Measurements from ENCODE around the gene PLEKHM2.

Gene PLEKHM2

DNA sequence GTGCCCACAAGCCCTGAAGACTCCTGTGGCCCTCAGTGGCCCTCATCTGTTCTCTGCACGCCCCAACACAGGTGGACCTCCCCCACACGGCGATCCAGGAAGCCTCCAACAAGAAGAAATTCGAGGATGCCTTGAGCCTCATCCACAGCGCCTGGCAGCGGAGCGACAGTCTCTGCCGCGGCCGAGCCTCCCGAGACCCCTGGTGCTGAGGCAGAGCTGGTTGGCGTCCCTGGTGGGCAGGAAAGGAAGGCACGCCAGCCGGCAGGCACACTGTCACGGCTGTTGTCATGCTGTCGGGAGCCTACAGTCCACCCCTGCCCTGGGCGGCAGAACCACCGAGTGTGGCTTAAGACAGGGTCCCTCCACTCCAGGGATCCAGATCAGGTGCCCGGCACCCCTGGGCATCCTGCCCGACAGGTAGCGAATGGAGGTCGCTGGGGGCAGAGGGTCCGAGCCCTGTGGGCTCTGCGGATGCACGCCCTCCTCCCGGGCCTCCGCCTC lies 49.7 kb downstream of the PLEKHM2 start:
- H3K27me3 ChIP-seq (ENCODE audit: control insufficient read depth, insufficient read depth, low read length), result no peaks in the 10 kb centered on the region
- no peak overlapping the region for H3K4me3 ChIP-seq (ENCODE audit: low read length)
- H3K9me3 ChIP-seq (ENCODE audit: control insufficient read depth, low read length), result no peaks in the 10 kb centered on the region
- H3K4me1 ChIP-seq (ENCODE audit: control insufficient read depth, insufficient read depth, low read length), result peaks cover 34% of the 10 kb centered on the region
- peaks cover 18% of the 10 kb centered on the region for H3K36me3 ChIP-seq (ENCODE audit: control insufficient read depth, insufficient read depth, low read length)
- no peak overlapping the region for H3K9ac ChIP-seq (ENCODE audit: low read length)

DNA sequence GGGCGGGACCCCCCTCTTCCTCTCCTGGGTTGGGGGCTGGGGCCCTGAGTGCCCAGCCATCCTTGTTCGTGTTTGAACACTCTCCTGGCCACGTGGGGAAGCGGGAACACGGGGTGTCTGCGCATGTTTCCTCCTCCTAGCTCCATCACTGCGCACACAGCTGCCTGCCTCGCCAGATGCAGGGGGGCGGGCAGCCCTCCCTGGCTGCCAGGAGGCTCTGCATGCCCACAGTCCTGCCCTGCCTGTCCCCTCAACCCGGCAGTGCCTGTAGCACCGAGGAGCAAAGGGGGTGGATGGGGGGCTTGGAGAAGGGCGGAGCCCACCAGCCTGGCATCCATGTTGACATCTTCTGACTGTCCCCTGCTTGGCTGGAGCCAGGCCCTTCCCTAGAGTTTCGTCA lies 50.2 kb downstream of the PLEKHM2 start:
- H3K9ac ChIP-seq (ENCODE audit: low read length), result no peak overlapping the region
- H3K36me3 ChIP-seq (ENCODE audit: control insufficient read depth, insufficient read depth, low read length), result peaks cover 17% of the 10 kb centered on the region
- no peak overlapping the region for H3K4me3 ChIP-seq (ENCODE audit: low read length)
- H3K27me3 ChIP-seq (ENCODE audit: control insufficient read depth, insufficient read depth, low read length), result no peaks in the 10 kb centered on the region
- peaks cover 34% of the 10 kb centered on the region for H3K4me1 ChIP-seq (ENCODE audit: control insufficient read depth, insufficient read depth, low read length)
- H3K9me3 ChIP-seq (ENCODE audit: control insufficient read depth, low read length), result no peaks in the 10 kb centered on the region

- Histone ChIP-seq H3K36me3 (ENCODE audit: control insufficient read depth, insufficient read depth, low read length) (peaks cover 12% of the 10 kb centered on the region), H3K4me1 (ENCODE audit: control insufficient read depth, insufficient read depth, low read length) (peaks cover 34% of the 10 kb centered on the region), H3K9me3 (ENCODE audit: control insufficient read depth, low read length) (no peaks in the 10 kb centered on the region), H3K27me3 (ENCODE audit: control insufficient read depth, insufficient read depth, low read length) (no peaks in the 10 kb centered on the region), H3K4me3 (ENCODE audit: low read length) (no peak overlapping the region), H3K9ac (ENCODE audit: low read length) (no peak overlapping the region)
Observed at GRCh38 chr1:15734901-15735300, 50.8 kb downstream of the PLEKHM2 start.

DNA sequence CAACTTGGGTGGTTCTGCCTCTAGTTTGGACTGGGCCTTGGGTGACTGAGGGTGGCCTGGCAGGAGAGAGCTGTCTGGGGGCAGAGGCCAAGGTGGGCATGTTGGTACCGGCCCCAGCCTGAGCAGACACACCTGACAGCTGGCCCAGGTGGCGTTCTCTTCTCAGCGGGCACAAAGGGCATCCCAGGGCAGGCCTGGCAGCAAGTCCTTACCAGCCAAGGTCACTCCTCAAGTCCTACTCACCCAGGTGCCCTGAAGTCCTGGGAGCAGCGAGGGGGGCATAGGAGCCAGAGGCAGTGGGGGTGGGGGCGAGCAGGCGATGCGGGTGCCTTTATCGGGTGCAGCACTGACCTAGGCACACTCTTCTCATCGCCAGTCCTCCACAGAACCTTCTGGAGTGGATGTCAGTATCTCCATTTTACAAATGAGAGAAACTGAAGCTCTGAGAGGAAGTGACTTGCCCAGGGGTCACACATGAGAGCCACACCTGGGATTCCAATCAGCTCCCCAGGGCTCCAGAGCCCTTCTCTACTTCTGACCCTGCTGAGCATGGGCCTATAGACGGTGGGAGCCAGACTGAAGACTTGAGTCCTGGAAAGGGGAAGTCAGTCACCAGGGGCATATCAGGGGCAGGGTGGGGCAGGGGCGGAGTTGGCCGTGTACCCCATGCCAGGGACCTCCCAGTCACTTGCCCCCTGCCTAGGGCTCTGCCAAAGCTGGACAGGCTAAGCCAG lies 51.4 kb downstream of the PLEKHM2 start:
- Histone ChIP-seq H3K4me3 (ENCODE audit: low read length) (no peak overlapping the region), H3K27me3 (ENCODE audit: control insufficient read depth, insufficient read depth, low read length) (no peaks in the 10 kb centered on the region), H3K9ac (ENCODE audit: low read length) (no peak overlapping the region), H3K36me3 (ENCODE audit: control insufficient read depth, insufficient read depth, low read length) (peaks cover 11% of the 10 kb centered on the region), H3K9me3 (ENCODE audit: control insufficient read depth, low read length) (no peaks in the 10 kb centered on the region), H3K4me1 (ENCODE audit: control insufficient read depth, insufficient read depth, low read length) (peaks cover 34% of the 10 kb centered on the region)

GRCh38 chr1:15736038-15736891 lies 52.1 kb downstream of the PLEKHM2 start, which contains the start of gene SLC25A34:
Gene SLC25A34 (plus strand): TSS chr1:15736258. CDS start chr1:15736486, 228 bp downstream.
- H3K36me3 ChIP-seq (ENCODE audit: control insufficient read depth, insufficient read depth, low read length), result peaks cover 6% of the 10 kb centered on the region
- H3K9ac ChIP-seq (ENCODE audit: low read length), result no peak within 1 kb of the TSS
- peaks cover 40% of the 10 kb centered on the region for H3K4me1 ChIP-seq (ENCODE audit: control insufficient read depth, insufficient read depth, low read length)
- H3K4me3 ChIP-seq (ENCODE audit: low read length), result no peak within 1 kb of the TSS
- no peaks in the 10 kb centered on the region for H3K27me3 ChIP-seq (ENCODE audit: control insufficient read depth, insufficient read depth, low read length)
- no peaks in the 10 kb centered on the region for H3K9me3 ChIP-seq (ENCODE audit: control insufficient read depth, low read length)

DNA sequence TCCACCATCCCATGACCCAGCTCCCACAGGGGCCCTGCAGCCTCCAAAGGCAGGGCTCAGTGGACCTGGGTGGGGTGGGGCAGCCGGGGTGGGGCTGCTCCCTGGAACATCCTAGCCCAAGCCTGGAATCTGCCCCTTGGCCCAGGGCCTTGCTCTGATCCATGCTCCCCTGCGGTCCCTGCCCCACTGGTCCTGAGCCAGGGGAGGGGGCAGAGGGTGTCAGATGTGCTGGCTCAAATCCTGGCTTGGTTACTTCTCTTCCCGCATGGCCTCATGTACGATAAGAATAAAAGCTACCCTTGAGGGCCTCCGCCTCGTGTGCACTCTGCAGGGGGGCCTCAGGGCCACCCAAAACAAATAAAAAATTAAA lies 52.8 kb downstream of the PLEKHM2 start:
- H3K27me3 ChIP-seq (ENCODE audit: control insufficient read depth, insufficient read depth, low read length), result no peaks in the 10 kb centered on the region
- no peaks in the 10 kb centered on the region for H3K9me3 ChIP-seq (ENCODE audit: control insufficient read depth, low read length)
- peaks cover 6% of the 10 kb centered on the region for H3K36me3 ChIP-seq (ENCODE audit: control insufficient read depth, insufficient read depth, low read length)
- H3K4me3 ChIP-seq (ENCODE audit: low read length), result no peak overlapping the region
- peaks cover 46% of the 10 kb centered on the region for H3K4me1 ChIP-seq (ENCODE audit: control insufficient read depth, insufficient read depth, low read length)
- H3K9ac ChIP-seq (ENCODE audit: low read length), result no peak overlapping the region

GRCh38 chr1:15737324-15738319 lies 53.5 kb downstream of the PLEKHM2 start:
- Histone ChIP-seq H3K4me1 (ENCODE audit: control insufficient read depth, insufficient read depth, low read length) (peaks cover 54% of the 10 kb centered on the region), H3K9ac (ENCODE audit: low read length) (peak overlapping the region; percentile 2), H3K27me3 (ENCODE audit: control insufficient read depth, insufficient read depth, low read length) (no peaks in the 10 kb centered on the region), H3K36me3 (ENCODE audit: control insufficient read depth, insufficient read depth, low read length) (peaks cover 5% of the 10 kb centered on the region), H3K9me3 (ENCODE audit: control insufficient read depth, low read length) (no peaks in the 10 kb centered on the region), H3K4me3 (ENCODE audit: low read length) (no peak overlapping the region)

DNA sequence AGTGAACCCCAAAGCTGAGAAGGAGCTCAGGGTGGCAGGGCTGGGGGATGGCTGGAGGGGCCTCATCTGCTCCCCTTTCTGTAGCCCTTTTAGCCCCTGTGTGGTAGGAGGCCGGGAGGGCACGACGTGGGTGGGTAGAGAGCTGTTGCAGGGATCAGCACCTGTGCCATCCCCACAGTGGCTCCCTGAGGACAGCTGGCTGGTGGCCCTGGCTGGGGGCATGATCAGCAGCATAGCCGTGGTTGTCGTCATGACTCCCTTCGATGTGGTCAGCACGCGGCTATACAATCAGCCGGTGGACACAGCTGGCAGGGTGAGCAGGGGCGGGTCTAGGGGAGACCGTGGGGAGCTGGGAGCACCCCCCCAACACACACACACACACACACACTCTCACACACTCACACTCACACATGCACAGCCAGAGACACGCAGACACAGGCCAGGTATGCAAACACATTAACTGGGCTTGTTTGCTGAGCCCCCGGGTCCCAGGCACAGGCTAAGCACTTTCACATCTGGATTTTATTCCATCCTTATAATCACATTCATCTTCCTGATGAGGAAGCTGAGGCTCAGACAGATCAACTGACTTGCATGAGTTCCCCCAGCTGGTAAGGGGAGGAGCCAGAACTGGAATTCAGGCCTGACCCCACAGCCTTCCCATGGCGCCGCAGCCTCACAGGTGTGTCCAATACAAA lies 54.4 kb downstream of the PLEKHM2 start:
- Histone ChIP-seq H3K27me3 (ENCODE audit: control insufficient read depth, insufficient read depth, low read length) (no peaks in the 10 kb centered on the region), H3K4me1 (ENCODE audit: control insufficient read depth, insufficient read depth, low read length) (peaks cover 54% of the 10 kb centered on the region), H3K36me3 (ENCODE audit: control insufficient read depth, insufficient read depth, low read length) (no peaks in the 10 kb centered on the region), H3K9me3 (ENCODE audit: control insufficient read depth, low read length) (no peaks in the 10 kb centered on the region), H3K9ac (ENCODE audit: low read length) (peak overlapping the region; percentile 2), H3K4me3 (ENCODE audit: low read length) (no peak overlapping the region)

DNA sequence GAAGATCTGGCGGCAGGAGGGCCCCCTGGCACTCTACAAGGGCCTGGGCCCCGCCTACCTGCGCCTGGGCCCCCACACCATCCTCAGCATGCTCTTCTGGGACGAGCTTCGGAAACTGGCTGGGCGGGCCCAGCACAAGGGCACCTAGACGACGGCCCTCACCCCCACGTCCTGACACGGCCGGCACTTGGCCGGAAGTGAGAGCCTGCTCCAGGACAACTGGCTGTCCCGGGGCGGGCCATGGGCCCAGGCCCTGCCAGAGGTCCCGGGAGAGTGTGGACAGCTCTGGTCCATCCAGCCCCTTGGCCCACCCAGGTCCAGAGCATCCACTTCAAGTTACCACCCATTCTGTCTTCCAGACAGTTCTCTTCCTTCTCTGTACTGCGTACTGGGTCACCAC lies 55.1 kb downstream of the PLEKHM2 start:
- H3K9ac ChIP-seq (ENCODE audit: low read length), result no peak overlapping the region
- H3K9me3 ChIP-seq (ENCODE audit: control insufficient read depth, low read length), result no peaks in the 10 kb centered on the region
- H3K4me1 ChIP-seq (ENCODE audit: control insufficient read depth, insufficient read depth, low read length), result peaks cover 54% of the 10 kb centered on the region
- no peaks in the 10 kb centered on the region for H3K27me3 ChIP-seq (ENCODE audit: control insufficient read depth, insufficient read depth, low read length)
- H3K36me3 ChIP-seq (ENCODE audit: control insufficient read depth, insufficient read depth, low read length), result no peaks in the 10 kb centered on the region
- H3K4me3 ChIP-seq (ENCODE audit: low read length), result no peak overlapping the region

DNA sequence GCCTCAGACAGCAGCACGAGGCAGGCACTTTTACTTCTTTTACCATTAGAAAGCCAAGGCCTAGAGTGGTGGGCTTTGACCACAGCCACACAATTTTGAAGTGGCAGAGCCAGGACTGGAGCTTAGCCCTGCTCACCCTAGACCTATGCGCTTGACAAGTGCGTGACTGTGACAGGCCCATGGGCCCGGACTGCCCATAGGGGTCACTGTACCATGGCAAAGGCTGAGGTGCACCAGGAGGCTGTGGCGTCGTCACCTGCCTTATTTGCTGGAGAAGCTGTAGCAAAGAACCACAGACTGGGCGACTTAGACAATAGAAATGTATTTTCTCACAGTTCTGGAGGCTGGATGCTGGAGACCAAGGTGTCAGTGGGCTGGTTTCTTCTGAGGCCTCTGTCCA lies 55.6 kb downstream of the PLEKHM2 start:
- Histone ChIP-seq H3K36me3 (ENCODE audit: control insufficient read depth, insufficient read depth, low read length) (no peaks in the 10 kb centered on the region), H3K4me3 (ENCODE audit: low read length) (no peak overlapping the region), H3K9ac (ENCODE audit: low read length) (no peak overlapping the region), H3K27me3 (ENCODE audit: control insufficient read depth, insufficient read depth, low read length) (no peaks in the 10 kb centered on the region), H3K4me1 (ENCODE audit: control insufficient read depth, insufficient read depth, low read length) (peaks cover 52% of the 10 kb centered on the region), H3K9me3 (ENCODE audit: control insufficient read depth, low read length) (no peaks in the 10 kb centered on the region)
